Mononuclear cell (primary cell): ENCODE results near the gene RCOR2. TPM values are rescaled to one million over a fixed set of nuclear protein-coding genes. Genes with fewer than 3 reads are reported as not detected.
"Not testable (repeated sequence)": the region's sequence is repeated elsewhere in the genome, so short reads cannot be mapped to it uniquely, and the experiment has no call there.

Experiments
- H3K27me3 ChIP-seq: 2 replicates; pipeline ENCODE4 v1.6.0; 2011; ENCODE audit warnings: low read length, control low read depth; ENCODE audit not compliant: insufficient read depth
- H3K4me1 ChIP-seq: 2 replicates; pipeline ENCODE4 v1.5.1; 2011; ENCODE audit warnings: mild to moderate bottlenecking, low read length, control low read depth; ENCODE audit not compliant: insufficient read depth
- H3K4me3 ChIP-seq: 2 replicates; pipeline ENCODE4 v1.5.1; 2011; ENCODE audit warnings: mild to moderate bottlenecking, low read length, moderate library complexity
- H3K9me3 ChIP-seq: 2 replicates; pipeline ENCODE4 v1.5.1; 2011; ENCODE audit warnings: low read depth, mild to moderate bottlenecking, control low read depth, low read length
- total RNA-seq: library from RNA; depleted of rRNA; stranded (reverse); fragments of >200 nt; gene quantifications from one replicate; pipeline ENCODE4 v1.2.3, GENCODE V29; 2012

RCOR2 gene
- not detected for total RNA-seq

- Histone ChIP-seq H3K27me3 (peaks cover 11% of the 10 kb centered on the region), H3K4me1 (peaks cover 23% of the 10 kb centered on the region), H3K4me3 (no peak within 1 kb of the TSS), H3K9me3 (no peaks in the 10 kb centered on the region)
These were observed at the start of gene RCOR2 for GRCh38 chr11:63916837-63917691. RCOR2 (minus strand) TSS chr11:63917164; CDS start chr11:63916456, 708 bp downstream.

- Histone ChIP-seq H3K4me3 (no peak overlapping the region), H3K9me3 (no peaks in the 10 kb centered on the region), H3K27me3 (no peaks in the 10 kb centered on the region), H3K4me1 (peaks cover 10% of the 10 kb centered on the region)
These were observed 49.5 kb upstream of the RCOR2 start for GRCh38 chr11:63966444-63966843.

GRCh38 chr11:63963895-63964294 lies 46.9 kb upstream of the RCOR2 start:
- not testable (repeated sequence) for H3K9me3 ChIP-seq, H3K27me3 ChIP-seq, H3K4me1 ChIP-seq, H3K4me3 ChIP-seq

DNA sequence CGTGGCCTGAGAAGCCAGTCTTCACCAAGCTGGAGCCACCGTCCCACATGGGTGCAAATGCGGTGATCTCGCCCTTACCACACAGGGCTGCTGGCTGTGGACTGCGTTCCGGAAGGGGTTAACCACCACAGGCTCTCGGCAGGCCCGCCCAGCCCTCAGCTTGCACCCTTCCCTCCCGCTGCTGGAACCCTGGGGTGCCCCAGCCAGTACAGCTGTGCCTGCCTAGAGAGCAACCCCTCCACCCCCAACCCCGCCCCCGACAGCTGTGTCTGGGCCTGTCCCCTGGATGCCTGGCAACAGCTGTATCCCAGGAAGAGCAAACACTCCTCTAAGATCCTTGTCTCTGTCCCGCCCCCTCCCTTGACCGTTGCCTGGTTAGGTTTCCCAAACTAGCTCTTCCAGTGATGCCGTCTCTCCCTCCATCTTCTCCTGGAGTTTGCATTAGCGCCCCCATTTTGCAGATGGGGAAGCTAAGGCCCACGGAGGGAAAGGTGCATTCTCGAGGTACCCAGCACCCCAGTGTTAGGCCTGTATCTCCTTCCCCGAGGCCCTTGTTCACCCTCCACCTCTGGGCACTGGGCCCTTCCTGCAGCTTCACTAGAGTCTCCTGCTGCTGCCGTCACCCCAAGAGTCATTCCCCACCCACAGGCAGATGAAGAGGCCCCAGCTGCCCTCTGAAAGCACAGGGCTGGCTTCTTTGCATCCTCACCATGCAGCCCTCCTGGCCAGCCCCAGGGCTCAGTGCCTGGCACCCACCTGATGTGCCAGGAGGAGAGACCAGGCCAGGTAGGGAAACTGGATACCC lies 44.8 kb upstream of the RCOR2 start:
- H3K27me3 ChIP-seq = no peaks in the 10 kb centered on the region
- H3K4me1 ChIP-seq = peaks cover 9% of the 10 kb centered on the region
- H3K9me3 ChIP-seq = no peaks in the 10 kb centered on the region
- no peak overlapping the region for H3K4me3 ChIP-seq

- no peak overlapping the region for H3K4me3 ChIP-seq
- H3K4me1 ChIP-seq = peaks cover 15% of the 10 kb centered on the region
- H3K27me3 ChIP-seq = no peaks in the 10 kb centered on the region
- H3K9me3 ChIP-seq = no peaks in the 10 kb centered on the region
These were observed 41.0 kb upstream of the RCOR2 start for GRCh38 chr11:63958008-63958407.

GRCh38 chr11:63952570-63952969 lies 35.6 kb upstream of the RCOR2 start:
- no peaks in the 10 kb centered on the region for H3K27me3 ChIP-seq
- H3K4me1 ChIP-seq = peaks cover 23% of the 10 kb centered on the region
- no peaks in the 10 kb centered on the region for H3K9me3 ChIP-seq
- H3K4me3 ChIP-seq = no peak overlapping the region

- Histone ChIP-seq H3K9me3 (no peaks in the 10 kb centered on the region), H3K27me3 (no peaks in the 10 kb centered on the region), H3K4me1 (peaks cover 23% of the 10 kb centered on the region), H3K4me3 (no peak overlapping the region)
These were observed 35.0 kb upstream of the RCOR2 start for GRCh38 chr11:63951779-63952536.

DNA sequence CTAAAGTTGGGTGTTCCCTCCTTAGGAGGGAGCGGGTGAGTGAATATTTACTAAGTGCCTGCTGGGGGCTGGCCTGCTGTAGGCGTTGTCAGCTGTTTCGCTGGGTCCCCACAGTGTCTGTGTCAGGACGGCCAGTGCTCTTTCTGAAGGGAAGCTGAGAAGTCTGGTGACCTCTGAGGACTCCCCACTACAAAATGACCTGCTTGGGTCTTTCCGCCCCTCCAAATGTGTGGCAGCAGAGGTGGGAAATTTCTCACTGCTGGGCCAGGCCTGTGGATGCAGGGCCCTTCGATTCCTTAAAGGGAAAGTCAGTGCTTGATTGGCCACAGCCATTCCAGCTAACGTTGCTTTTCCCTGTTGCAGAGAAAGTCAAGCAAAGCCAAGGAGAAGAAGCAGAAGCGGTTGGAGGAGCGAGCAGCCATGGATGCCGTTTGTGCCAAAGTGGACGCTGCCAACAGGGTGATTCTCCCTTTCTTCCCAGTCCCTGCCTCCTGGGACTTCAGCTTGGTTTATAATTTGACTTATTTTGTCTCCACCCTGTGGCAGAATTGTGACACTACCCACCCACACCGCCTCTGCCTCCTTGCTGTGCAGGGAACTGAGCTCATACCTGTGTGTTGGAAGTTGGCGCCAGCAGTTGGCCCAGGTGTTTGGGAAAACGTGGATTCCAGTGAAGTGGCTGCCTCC lies 28.7 kb upstream of the RCOR2 start:
- no peaks in the 10 kb centered on the region for H3K27me3 ChIP-seq
- peaks cover 14% of the 10 kb centered on the region for H3K4me1 ChIP-seq
- H3K4me3 ChIP-seq = no peak overlapping the region
- no peaks in the 10 kb centered on the region for H3K9me3 ChIP-seq

GRCh38 chr11:63944987-63945386 lies 28.0 kb upstream of the RCOR2 start:
- no peak overlapping the region for H3K4me3 ChIP-seq
- H3K4me1 ChIP-seq = peaks cover 20% of the 10 kb centered on the region
- H3K9me3 ChIP-seq = no peaks in the 10 kb centered on the region
- H3K27me3 ChIP-seq = no peaks in the 10 kb centered on the region

DNA sequence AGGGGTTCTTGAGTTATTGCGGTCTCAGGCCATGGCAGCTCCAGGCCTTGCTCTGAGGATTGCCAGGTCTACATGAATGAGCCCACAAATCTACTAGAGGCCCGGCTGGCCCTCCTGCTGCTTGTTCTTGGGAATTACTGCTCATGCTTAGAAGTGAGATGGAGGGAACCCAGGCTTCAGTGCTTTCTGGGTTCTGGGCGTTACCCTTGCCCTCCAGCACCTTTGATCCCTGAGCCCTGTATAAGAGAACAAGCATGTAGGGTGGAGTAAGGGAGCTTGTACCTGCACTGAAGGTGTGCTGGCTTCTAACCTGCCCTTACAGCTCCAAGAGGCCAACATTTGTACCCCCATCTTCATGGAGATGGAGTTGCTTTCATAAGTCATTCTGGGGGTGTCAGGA lies 25.8 kb upstream of the RCOR2 start:
- Histone ChIP-seq H3K4me3 (no peak overlapping the region), H3K9me3 (no peaks in the 10 kb centered on the region), H3K27me3 (no peaks in the 10 kb centered on the region), H3K4me1 (peaks cover 35% of the 10 kb centered on the region)

DNA sequence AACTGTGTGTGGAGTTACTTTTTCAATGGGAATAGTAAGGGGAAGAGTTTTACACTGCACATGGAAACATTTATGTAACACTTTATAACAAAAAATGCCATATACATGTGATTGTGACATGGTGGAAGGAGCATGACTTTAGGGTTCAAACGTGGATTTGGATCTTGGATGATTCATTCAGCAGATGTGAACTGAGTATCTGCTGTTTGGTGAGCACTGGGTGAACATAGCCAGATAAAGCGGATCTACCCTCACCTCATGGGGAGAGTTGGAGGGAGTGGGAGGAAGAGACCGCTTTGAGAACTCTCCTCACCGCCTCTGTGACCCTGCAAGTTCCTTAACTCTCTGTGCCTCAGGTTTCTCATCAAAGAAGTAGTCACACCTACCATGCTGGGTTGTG lies 24.9 kb upstream of the RCOR2 start:
- no peaks in the 10 kb centered on the region for H3K27me3 ChIP-seq
- peaks cover 35% of the 10 kb centered on the region for H3K4me1 ChIP-seq
- no peak overlapping the region for H3K4me3 ChIP-seq
- H3K9me3 ChIP-seq = no peaks in the 10 kb centered on the region

DNA sequence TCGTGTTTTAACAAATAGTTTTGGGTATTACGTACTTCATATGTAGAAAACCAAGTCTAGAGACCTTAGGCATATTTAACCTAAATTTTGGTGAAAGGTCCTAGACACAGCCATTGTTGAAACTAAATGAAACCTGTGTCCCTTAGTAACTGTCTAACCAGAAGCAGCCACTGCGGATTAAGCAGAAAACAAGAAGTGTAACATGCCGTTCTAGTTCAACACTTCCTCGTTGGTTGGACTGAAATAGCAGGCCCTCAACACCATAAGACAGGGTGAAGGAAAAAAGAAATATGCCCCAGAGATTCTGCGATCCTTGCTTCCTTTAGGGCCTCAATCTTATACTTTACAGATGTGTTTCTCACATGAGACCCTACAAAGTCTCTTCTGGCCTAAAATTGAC lies 23.8 kb upstream of the RCOR2 start:
- Histone ChIP-seq H3K27me3 (no peaks in the 10 kb centered on the region), H3K9me3 (no peaks in the 10 kb centered on the region), H3K4me1 (peaks cover 35% of the 10 kb centered on the region), H3K4me3 (no peak overlapping the region)

- Histone ChIP-seq H3K9me3 (no peaks in the 10 kb centered on the region), H3K4me1 (peaks cover 35% of the 10 kb centered on the region), H3K4me3 (peak overlapping the region; percentile 47), H3K27me3 (no peaks in the 10 kb centered on the region)
These were observed 22.5 kb upstream of the RCOR2 start for GRCh38 chr11:63939397-63939891.
